ENCODE results near the gene RALGDS. TPM values are rescaled to one million over a fixed set of nuclear protein-coding genes. Genes with fewer than 3 reads are reported as not detected.

Gene RALGDS
- total RNA-seq, 1 donor from 2014 or later = 80.6 TPM

DNA sequence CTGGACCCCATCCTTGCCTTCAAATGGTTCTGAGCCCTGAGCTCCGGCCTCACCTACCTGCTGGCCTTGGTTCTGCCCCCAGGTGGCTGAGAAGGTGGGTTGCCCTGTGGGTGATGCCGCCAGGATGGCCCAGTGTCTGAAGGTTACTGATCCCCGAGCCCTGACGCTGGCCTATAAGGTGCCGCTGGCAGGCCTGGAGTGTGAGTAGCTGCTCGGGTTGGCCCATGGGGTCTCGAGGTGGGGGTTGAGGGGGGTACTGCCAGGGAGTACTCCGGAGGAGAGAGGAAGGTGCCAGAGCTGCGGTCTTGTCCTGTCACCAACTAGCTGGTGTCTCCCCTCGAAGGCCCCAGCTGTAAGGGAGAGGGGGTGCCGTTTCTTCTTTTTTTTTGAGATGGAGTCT lies 54.0 kb downstream of the RALGDS start:
- H3K4me1 Mint-ChIP-seq (ENCODE audit: unreplicated experiment) = no peaks in the 10 kb centered on the region
- no peak overlapping the region for H3K4me3 Mint-ChIP-seq (ENCODE audit: unreplicated experiment)
- H3K36me3 Mint-ChIP-seq (ENCODE audit: low read depth, unreplicated experiment) = no peaks in the 10 kb centered on the region
- TF ChIP-seq, protein P1, sequence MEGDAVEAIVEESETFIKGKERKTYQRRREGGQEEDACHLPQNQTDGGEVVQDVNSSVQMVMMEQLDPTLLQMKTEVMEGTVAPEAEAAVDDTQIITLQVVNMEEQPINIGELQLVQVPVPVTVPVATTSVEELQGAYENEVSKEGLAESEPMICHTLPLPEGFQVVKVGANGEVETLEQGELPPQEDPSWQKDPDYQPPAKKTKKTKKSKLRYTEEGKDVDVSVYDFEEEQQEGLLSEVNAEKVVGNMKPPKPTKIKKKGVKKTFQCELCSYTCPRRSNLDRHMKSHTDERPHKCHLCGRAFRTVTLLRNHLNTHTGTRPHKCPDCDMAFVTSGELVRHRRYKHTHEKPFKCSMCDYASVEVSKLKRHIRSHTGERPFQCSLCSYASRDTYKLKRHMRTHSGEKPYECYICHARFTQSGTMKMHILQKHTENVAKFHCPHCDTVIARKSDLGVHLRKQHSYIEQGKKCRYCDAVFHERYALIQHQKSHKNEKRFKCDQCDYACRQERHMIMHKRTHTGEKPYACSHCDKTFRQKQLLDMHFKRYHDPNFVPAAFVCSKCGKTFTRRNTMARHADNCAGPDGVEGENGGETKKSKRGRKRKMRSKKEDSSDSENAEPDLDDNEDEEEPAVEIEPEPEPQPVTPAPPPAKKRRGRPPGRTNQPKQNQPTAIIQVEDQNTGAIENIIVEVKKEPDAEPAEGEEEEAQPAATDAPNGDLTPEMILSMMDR (IDR thresholded peaks at IDR 0.05; ENCODE audit: unreplicated experiment) = no peak
- no peak for DNase-seq (ENCODE audit: low spot score)
- no peaks in the 10 kb centered on the region for H3K9me3 Mint-ChIP-seq (ENCODE audit: unreplicated experiment)
- no peaks in the 10 kb centered on the region for H3K27me3 Mint-ChIP-seq (ENCODE audit: unreplicated experiment)
- no peak overlapping the region for H3K27ac Mint-ChIP-seq (ENCODE audit: unreplicated experiment)

DNA sequence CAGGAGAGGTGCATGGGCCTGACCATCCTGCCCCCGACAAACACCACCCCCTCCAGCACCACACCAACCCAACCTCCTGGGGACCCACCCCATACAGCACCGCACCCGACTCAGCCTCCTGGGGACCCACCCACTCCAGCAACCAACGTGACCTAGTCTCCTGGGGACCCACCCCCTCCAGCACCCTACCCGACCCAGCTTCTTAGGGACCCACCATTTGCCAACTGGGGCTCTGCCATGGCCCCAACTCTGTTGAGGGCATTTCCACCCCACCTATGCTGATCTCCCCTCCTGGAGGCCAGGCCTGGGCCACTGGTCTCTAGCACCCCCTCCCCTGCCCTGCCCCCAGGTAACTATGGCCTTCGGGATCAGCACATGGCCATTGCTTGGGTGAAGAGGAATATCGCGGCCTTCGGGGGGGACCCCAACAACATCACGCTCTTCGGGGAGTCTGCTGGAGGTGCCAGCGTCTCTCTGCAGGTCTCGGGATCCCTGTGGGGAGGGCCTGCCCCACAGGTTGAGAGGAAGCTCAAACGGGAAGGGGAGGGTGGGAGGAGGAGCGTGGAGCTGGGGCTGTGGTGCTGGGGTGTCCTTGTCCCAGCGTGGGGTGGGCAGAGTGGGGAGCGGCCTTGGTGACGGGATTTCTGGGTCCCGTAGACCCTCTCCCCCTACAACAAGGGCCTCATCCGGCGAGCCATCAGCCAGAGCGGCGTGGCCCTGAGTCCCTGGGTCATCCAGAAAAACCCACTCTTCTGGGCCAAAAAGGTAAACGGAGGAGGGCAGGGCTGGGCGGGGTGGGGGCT lies 54.7 kb downstream of the RALGDS start:
- Mint-ChIP-seq H3K4me1 (ENCODE audit: unreplicated experiment) (no peaks in the 10 kb centered on the region), H3K4me3 (ENCODE audit: unreplicated experiment) (no peak overlapping the region), H3K36me3 (ENCODE audit: low read depth, unreplicated experiment) (no peaks in the 10 kb centered on the region), H3K27me3 (ENCODE audit: unreplicated experiment) (no peaks in the 10 kb centered on the region), H3K27ac (ENCODE audit: unreplicated experiment) (no peak overlapping the region), H3K9me3 (ENCODE audit: unreplicated experiment) (no peaks in the 10 kb centered on the region)
- DNase-seq (ENCODE audit: low spot score) = no peak
- TF ChIP-seq, protein P1 (IDR thresholded peaks at IDR 0.05; ENCODE audit: unreplicated experiment) = no peak

DNA sequence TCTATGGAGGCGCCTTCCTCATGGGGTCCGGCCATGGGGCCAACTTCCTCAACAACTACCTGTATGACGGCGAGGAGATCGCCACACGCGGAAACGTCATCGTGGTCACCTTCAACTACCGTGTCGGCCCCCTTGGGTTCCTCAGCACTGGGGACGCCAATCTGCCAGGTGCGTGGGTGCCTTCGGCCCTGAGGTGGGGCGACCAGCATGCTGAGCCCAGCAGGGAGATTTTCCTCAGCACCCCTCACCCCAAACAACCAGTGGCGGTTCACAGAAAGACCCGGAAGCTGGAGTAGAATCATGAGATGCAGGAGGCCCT lies 56.0 kb downstream of the RALGDS start:
- no peaks in the 10 kb centered on the region for H3K36me3 Mint-ChIP-seq (ENCODE audit: low read depth, unreplicated experiment)
- peaks cover 4% of the 10 kb centered on the region for H3K4me1 Mint-ChIP-seq (ENCODE audit: unreplicated experiment)
- H3K4me3 Mint-ChIP-seq (ENCODE audit: unreplicated experiment) = no peak overlapping the region
- H3K27me3 Mint-ChIP-seq (ENCODE audit: unreplicated experiment) = peaks cover 1% of the 10 kb centered on the region
- H3K27ac Mint-ChIP-seq (ENCODE audit: unreplicated experiment) = no peak overlapping the region
- H3K9me3 Mint-ChIP-seq (ENCODE audit: unreplicated experiment) = no peaks in the 10 kb centered on the region
- TF ChIP-seq, protein P1 (IDR thresholded peaks at IDR 0.05; ENCODE audit: unreplicated experiment) = no peak
- no peak for DNase-seq (ENCODE audit: low spot score)

DNA sequence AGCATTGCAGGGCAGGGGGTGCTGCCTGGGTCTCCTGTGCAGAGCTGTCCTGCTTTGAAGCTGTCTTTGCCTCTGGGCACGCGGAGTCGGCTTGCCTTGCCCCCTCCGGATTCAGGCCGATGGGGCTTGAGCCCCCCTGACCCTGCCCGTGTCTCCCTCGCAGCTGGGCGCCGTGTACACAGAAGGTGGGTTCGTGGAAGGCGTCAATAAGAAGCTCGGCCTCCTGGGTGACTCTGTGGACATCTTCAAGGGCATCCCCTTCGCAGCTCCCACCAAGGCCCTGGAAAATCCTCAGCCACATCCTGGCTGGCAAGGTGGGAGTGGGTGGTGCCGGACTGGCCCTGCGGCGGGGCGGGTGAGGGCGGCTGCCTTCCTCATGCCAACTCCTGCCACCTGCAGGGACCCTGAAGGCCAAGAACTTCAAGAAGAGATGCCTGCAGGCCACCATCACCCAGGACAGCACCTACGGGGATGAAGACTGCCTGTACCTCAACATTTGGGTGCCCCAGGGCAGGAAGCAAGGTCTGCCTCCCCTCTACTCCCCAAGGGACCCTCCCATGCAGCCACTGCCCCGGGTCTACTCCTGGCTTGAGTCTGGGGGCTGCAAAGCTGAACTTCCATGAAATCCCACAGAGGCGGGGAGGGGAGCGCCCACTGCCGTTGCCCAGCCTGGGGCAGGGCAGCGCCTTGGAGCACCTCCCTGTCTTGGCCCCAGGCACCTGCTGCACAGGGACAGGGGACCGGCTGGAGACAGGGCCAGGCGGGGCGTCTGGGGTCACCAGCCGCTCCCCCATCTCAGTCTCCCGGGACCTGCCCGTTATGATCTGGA lies 56.6 kb downstream of the RALGDS start:
- H3K36me3 Mint-ChIP-seq (ENCODE audit: low read depth, unreplicated experiment) = no peaks in the 10 kb centered on the region
- no peaks in the 10 kb centered on the region for H3K9me3 Mint-ChIP-seq (ENCODE audit: unreplicated experiment)
- no peak overlapping the region for H3K27ac Mint-ChIP-seq (ENCODE audit: unreplicated experiment)
- TF ChIP-seq, protein P1 (IDR thresholded peaks at IDR 0.05; ENCODE audit: unreplicated experiment) = no peak
- H3K27me3 Mint-ChIP-seq (ENCODE audit: unreplicated experiment) = peaks cover 1% of the 10 kb centered on the region
- no peak overlapping the region for H3K4me3 Mint-ChIP-seq (ENCODE audit: unreplicated experiment)
- peaks cover 9% of the 10 kb centered on the region for H3K4me1 Mint-ChIP-seq (ENCODE audit: unreplicated experiment)
- DNase-seq (ENCODE audit: low spot score) = no peak

All from endothelial cell (in vitro differentiated cells).